ENCODE data around the gene DOHH.

- TF ChIP-seq CTCF (conservative IDR thresholded peaks at IDR 0.05; ENCODE audit: low read length) (no peak), EZH2phosphoT487 (IDR thresholded peaks at IDR 0.05; ENCODE audit: borderline replicate concordance) (no peak)
Measured at GRCh38 chr19:3494559-3494958, 5.9 kb downstream of the DOHH start.
